ENCODE results near the gene MSL1. TPM values are rescaled to one million over a fixed set of nuclear protein-coding genes. Genes with fewer than 3 reads are reported as not detected.

Gene MSL1
- total and polyA plus RNA-seq, 2 of the 13 experiments (the other 11 are each of a cell fraction or from before 2014, with no cell fraction given): 63.8 to 88.5 TPM

DNA sequence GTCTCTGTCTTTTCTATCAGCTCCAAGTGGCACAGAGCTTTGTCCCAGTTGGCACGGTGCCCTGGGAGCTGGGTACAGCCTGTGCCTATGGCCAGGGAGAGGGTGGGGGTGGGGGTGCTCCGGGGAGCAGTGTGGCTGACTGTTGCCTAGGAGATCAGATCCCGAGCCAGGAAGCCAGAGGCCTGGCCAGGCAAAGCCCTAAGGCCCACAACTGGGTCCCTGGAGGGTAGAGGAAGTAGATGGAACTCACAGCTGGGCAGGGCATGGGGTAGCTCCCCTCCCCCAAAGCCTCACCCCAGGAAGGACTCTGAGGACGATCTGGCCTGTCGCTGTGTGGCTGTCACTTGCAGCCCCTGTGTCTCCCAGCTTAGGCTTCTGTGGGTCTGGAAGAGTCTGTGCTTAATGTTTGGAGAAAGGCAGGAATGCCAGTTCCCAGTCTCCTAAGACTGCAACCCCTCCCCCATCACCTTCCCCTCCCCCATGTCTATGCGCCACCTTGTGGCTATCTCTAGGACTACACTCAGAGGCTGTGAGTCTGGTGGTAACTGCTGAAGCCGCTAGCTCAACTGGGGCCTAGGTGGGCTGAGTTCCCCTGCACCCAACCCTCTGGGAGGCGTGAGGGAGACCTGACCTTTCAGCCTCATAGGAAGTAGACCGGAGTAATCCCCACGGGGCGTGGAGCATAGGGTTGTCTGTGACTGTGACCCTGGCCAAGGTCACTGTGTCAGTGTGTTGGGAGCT is 46.4 kb upstream of the MSL1 start (continued):
- TF ChIP-seq, protein P1, sequence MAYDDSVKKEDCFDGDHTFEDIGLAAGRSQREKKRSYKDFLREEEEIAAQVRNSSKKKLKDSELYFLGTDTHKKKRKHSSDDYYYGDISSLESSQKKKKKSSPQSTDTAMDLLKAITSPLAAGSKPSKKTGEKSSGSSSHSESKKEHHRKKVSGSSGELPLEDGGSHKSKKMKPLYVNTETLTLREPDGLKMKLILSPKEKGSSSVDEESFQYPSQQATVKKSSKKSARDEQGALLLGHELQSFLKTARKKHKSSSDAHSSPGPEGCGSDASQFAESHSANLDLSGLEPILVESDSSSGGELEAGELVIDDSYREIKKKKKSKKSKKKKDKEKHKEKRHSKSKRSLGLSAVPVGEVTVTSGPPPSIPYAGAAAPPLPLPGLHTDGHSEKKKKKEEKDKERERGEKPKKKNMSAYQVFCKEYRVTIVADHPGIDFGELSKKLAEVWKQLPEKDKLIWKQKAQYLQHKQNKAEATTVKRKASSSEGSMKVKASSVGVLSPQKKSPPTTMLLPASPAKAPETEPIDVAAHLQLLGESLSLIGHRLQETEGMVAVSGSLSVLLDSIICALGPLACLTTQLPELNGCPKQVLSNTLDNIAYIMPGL (CRISPR knock-in tag; IDR thresholded peaks at IDR 0.05; ENCODE audit: borderline replicate concordance in 1 of 2, low read depth in 1 of 2): peak; percentile 82 to 89; a peak in 3 of 4 replicates
- TF ChIP-seq SOX13 (IDR thresholded peaks at IDR 0.05) (no peak), SOX13 (CRISPR knock-in tag; conservative IDR thresholded peaks at IDR 0.05 in 1 of 2, IDR thresholded peaks at IDR 0.05 in 1 of 2) (peak in 1 of 2 experiments; percentile 52; a peak in 1 of 4 replicates), CHD2 (IDR thresholded peaks at IDR 0.05; ENCODE audit: low read depth, low read length) (peak; percentile 90), MATR3 (CRISPR knock-in tag; IDR thresholded peaks at IDR 0.05) (0 out of 2 replicates have a peak, but pooled peaks have one; percentile 46), ZNF317 (CRISPR knock-in tag; IDR thresholded peaks at IDR 0.05) (no peak), JUND (CRISPR knock-in tag; IDR thresholded peaks at IDR 0.05) (no peak), HIVEP1 (CRISPR knock-in tag; IDR thresholded peaks at IDR 0.05) (peak; percentile 84; the same call in 1 of the 2 replicates), ZNF546 (CRISPR knock-in tag; conservative IDR thresholded peaks at IDR 0.05) (peak; percentile 64; the same call in 1 of the 2 replicates), SP4 (CRISPR knock-in tag; IDR thresholded peaks at IDR 0.05) (peak; percentile 27; the same call in 1 of the 2 replicates), ZNF101 (CRISPR knock-in tag; IDR thresholded peaks at IDR 0.05; ENCODE audit: borderline replicate concordance, low read depth) (no peak), ZNF747 (CRISPR knock-in tag; IDR thresholded peaks at IDR 0.05; ENCODE audit: borderline replicate concordance) (no peak), ZSCAN12 (CRISPR knock-in tag; IDR thresholded peaks at IDR 0.05) (no peak), BRD4 (CRISPR knock-in tag; IDR thresholded peaks at IDR 0.05) (0 out of 2 replicates have a peak, but pooled peaks have one; percentile 29), NFRKB (IDR thresholded peaks at IDR 0.05) (no peak), HMG20B (CRISPR knock-in tag; conservative IDR thresholded peaks at IDR 0.05) (no peak)
- TF ChIP-seq, protein P2, sequence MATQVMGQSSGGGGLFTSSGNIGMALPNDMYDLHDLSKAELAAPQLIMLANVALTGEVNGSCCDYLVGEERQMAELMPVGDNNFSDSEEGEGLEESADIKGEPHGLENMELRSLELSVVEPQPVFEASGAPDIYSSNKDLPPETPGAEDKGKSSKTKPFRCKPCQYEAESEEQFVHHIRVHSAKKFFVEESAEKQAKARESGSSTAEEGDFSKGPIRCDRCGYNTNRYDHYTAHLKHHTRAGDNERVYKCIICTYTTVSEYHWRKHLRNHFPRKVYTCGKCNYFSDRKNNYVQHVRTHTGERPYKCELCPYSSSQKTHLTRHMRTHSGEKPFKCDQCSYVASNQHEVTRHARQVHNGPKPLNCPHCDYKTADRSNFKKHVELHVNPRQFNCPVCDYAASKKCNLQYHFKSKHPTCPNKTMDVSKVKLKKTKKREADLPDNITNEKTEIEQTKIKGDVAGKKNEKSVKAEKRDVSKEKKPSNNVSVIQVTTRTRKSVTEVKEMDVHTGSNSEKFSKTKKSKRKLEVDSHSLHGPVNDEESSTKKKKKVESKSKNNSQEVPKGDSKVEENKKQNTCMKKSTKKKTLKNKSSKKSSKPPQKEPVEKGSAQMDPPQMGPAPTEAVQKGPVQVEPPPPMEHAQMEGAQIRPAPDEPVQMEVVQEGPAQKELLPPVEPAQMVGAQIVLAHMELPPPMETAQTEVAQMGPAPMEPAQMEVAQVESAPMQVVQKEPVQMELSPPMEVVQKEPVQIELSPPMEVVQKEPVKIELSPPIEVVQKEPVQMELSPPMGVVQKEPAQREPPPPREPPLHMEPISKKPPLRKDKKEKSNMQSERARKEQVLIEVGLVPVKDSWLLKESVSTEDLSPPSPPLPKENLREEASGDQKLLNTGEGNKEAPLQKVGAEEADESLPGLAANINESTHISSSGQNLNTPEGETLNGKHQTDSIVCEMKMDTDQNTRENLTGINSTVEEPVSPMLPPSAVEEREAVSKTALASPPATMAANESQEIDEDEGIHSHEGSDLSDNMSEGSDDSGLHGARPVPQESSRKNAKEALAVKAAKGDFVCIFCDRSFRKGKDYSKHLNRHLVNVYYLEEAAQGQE (IDR thresholded peaks at IDR 0.05; ENCODE audit: borderline replicate concordance in 1 of 2, low read depth in 1 of 2, low read length in 2 of 2): no peak
- TF ChIP-seq, protein P3, sequence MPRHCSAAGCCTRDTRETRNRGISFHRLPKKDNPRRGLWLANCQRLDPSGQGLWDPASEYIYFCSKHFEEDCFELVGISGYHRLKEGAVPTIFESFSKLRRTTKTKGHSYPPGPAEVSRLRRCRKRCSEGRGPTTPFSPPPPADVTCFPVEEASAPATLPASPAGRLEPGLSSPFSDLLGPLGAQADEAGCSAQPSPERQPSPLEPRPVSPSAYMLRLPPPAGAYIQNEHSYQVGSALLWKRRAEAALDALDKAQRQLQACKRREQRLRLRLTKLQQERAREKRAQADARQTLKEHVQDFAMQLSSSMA (CRISPR knock-in tag; IDR thresholded peaks at IDR 0.05): no peak
- TF ChIP-seq, protein P4, sequence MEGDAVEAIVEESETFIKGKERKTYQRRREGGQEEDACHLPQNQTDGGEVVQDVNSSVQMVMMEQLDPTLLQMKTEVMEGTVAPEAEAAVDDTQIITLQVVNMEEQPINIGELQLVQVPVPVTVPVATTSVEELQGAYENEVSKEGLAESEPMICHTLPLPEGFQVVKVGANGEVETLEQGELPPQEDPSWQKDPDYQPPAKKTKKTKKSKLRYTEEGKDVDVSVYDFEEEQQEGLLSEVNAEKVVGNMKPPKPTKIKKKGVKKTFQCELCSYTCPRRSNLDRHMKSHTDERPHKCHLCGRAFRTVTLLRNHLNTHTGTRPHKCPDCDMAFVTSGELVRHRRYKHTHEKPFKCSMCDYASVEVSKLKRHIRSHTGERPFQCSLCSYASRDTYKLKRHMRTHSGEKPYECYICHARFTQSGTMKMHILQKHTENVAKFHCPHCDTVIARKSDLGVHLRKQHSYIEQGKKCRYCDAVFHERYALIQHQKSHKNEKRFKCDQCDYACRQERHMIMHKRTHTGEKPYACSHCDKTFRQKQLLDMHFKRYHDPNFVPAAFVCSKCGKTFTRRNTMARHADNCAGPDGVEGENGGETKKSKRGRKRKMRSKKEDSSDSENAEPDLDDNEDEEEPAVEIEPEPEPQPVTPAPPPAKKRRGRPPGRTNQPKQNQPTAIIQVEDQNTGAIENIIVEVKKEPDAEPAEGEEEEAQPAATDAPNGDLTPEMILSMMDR (CRISPR knock-in tag; IDR thresholded peaks at IDR 0.05): peak; percentile 97
